NCI-H748 treated with DMSO at 0.1 percent for 48 hours (cell line): Measurements from ENCODE around the gene GPRC6A.

Experiments
- DNase-seq: peaks from one replicate; lab custom pipeline; 2025; lab: John Stamatoyannopoulos, UW

GPRC6A gene

DNA sequence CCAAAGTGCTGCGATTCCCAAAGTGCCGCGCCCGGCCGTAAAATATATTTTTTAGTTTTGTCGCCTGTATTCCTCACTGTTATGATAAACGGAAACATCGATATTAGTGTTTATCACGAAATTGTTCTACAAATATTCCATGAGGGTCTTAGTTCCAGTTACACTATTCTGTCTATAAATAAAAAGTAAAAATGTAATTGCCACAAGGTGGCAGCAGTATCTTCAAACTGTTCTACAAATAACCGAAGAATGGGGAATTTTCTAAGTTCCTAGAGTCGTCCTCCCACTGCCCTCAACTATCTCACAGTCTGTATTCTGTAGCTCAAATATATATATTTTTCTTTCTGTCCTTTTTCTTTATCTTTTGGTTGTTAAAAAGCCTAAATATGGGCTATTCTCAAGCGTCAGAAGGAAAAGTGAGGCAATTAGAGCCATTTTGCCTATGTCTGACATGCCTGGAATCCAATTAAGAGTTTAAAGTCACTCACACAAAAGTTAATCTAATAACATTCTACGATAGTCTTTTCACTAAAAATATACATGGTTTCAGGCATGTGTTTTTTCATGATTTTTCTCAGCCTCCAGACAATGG is 49.2 kb downstream of the GPRC6A start:
- DNase-seq: peak; percentile 68

DNA sequence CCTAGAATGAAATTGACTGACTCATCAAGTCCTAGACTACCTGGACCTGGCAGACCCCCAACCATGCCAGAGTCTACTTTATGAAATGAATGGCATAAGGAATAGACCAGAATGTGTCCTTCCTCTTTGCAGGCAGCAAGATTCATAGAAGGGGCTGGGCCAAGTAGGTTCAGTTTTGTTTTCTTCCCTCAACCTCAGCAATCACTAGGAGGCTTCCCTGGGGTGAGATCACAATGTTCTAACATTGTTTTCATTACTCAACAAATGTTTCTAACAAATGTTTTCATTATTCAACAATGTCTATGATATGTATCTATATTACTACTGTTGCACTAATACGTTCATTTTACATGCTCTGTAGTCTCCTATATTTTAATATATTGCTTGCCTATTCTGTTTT is 55.0 kb downstream of the GPRC6A start:
- DNase-seq: no peak

DNA sequence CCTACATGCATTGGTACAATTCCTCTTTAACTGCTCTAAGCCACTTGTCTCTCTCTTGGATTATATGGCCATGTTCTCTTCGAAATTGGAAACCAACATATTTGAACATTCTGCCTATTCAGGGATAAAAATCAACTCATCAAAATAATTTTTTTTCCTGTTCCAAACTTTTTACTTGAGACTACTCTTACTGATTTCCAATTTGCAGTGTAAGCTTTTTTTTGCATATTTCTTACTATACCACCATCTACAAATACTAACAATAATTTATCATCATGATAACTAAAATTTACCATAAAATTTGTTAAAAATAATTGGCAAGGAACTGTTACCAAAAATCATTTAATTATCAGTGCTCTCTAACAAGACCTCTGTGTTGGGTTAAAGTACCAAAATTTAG is 56.4 kb downstream of the GPRC6A start:
- DNase-seq: no peak

DNA sequence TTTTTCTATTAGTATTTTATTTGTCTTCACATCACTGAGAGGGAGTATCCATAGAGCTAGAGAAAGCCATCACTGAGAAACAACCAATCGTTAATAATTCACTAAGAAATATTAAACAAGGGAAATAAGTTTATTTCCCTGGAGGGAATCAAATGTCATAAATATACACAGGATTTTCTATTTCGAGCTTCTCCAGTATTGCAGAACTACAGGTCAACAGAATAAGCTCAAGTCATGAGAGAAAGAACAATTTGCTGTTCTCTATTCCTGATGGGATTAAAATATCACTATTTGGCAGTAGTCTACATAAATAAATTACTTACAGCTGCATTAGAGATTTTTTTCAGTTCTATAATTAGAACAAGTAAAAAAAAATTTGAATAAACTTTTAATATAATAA is 61.2 kb downstream of the GPRC6A start:
- no peak for DNase-seq

DNA sequence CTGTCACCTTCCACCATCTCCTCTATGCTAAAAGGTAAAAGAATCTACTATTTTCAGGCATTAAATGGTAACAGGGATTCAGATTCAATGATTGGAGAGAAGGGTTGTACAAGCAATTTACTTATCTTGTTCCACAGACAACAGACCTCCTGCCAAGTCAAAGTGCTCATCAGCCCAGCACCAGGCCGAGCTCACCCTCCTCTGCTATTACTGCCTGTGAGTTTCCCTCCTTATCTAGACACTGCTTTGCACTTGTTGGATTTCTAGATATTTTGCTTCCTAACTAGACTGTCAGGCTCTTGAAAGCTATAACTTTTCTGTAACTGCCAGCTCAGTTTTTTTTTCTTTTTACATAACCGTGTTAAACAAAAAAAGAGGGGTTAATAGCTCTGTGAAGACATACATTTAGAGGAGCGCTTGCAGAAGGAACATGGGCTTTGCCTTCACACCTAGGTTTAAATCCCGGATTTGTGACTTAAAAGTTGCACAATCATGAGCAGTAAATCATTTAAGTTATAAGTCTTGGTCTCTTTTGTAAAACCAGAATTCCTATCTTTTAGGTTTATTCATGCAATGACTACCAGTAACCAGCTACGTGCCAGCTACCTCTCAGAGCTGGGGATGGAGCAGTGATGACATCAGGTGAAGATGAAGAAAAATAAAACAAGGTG is 62.2 kb downstream of the GPRC6A start:
- no peak for DNase-seq

DNA sequence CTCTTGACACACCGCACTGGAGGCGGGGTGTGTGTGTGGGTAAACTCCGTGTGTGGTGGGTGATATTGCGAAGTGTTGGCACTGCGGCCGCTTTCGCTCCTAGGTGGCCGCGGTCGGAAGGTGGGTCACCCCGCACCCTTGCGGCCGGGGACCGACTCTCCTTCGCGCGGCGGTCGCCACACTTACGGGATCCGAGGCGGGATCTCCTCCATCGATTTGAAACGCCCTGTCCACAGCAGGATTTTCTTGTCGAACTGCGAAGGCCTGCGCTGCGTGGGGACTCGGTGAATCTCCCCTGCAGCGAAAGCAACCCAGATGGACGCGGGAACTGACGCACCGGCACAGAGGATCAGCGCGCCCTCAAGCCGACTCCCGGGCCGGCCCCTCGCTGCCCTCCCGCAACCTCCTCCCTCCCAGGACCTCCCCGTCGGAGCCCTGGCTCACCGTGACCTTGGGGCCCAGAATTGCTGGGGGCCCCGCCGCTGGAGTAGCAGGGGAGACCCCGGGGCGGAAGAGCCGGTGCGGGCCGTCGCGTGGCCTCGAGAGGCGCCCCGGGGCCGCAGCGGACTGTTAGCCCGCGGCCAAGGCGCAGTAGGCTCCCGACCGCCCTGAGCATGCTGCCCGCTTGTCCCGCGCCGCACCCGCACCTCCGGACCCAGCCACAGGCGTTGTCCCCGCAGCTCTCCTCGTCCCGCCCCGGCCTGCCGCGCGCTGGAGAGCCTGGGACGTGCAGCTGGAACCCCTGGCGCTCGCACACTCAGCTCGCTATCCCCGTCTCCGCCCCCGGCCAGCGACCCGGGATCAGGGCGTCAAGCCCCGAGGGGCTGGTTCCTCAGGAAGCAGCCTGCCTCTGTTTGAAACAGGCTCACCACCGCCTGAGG is 63.7 kb downstream of the GPRC6A start, which contains the start of gene FAM162B:
Gene FAM162B (minus strand): TSS at position 759 of the 881 bp plus-strand sequence. CDS start 143 bp downstream, at position 616.
- DNase-seq: no peak

DNA sequence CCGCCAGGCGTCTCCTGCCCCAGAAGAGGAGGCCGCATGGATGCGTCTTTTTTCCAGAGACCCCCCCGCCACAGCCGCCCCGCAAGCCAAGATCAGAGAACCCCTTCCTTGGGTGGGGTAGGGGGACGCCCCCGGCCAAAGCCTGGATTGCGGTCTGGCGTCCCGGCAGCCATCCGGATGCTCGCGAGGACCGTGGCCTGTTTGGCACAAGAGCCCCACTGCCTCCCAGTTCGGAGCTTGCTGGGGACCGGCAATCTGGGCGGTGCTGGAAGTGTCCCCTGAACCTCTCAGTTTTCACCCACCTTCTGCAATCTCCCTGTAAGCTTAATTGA is 64.3 kb downstream of the GPRC6A start:
- DNase-seq: no peak

DNA sequence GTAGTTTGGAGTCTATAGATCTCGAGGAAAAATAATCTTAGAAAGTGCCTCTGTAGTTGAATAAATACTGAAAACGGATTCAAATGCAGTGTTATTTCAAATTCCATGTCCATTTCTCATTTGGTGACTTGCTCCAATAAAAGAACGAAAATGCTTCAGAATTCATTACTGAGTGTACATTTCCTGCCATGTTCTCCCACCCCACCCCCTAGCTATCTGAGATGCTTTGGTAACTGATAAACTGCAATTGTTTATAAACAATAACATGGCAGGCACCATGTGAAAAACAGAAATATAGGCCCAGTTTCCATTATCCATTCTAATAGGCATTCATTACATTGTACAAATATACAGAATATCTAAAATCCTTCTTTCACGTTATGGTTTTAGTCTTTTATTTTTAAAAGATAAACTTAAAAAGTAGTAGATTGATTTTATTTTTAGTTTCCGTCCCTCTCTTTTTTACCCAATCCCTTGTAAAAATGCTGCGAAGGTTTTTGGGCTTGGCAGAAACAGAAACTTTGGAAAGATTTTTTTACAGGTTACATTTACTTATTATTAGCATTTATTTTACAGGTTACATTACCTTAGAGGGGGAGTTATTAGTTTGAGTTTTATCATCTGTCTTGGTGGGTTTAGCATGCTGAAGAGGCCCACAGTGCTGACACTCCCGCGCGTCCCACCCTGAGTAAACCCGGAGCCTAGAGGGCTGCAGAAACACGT is 64.8 kb downstream of the GPRC6A start:
- no peak for DNase-seq

DNA sequence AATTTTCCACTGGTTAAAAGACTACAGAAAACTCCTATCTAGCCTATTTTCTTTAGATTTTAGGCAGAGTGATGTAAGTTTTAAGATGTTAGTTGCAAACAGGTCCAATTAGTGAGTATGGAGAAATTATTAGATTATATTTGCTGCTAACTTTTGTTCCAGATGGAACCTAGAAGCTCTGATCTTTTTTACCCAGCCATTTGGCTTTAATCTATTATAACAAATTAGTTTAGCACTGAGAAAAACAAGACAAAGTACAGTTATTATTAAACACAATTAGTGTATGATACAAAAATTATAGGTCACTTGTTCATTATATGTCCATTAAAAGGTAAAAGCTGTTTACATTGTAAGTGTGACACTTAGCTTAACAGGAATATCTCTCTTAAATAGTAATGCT is 65.8 kb downstream of the GPRC6A start:
- DNase-seq: no peak

DNA sequence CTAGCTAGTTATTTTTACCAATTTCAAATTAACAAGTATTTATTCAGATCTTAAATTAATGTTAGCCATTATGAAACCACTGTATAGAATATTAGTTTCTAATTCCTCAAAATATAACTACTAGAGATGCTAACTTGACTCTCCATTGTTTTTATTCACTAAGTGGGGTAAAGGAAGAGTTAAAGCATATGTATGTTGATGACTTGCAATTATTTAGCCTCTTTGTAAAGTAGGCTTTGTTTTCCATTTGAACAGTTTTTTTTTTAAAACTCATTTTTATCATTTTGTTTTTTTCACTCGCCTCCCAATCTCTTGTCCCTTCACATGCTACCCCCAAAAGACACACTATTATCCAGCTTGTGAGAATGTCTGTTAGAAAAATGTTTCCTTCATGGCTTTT is 66.6 kb downstream of the GPRC6A start:
- no peak for DNase-seq

DNA sequence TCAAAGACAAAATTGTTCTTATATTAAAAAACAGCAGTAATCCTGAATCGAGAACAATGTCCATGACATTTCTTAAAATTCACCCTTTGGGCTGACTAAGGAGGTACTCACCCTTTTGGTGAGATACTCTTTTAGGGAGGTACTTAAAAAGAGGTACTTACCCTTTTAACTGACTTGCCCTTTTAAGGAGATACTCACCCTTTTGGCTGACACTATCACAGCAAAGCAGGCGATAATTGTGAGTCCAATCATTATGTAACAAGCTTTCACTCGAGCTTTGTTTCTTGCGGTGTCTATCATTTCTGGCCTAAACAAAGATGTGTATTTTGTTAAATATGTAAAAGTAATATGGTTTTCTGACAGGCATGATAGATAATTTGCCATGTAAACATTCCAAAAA is 67.1 kb downstream of the GPRC6A start:
- DNase-seq: no peak

DNA sequence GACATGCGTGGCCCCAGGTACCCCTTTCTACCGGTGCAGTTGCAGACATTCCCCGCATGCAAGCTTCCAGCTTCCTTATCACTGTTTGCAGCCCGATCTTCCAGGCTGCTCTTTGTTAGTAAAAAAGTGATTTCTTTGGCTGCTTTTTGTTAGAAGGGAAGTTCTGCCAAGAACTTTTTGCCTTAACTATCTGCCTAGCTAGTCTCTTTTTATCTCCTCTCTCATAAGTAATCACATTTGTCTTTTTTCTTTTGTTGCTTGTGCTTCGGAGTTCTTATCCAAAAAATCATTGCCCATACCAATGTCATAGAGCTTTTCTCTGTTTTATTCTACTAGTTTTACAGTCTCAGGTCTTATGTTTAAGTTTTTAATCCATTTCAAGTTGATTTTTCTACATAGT is 83.7 kb downstream of the GPRC6A start:
- DNase-seq: no peak
